SK-N-SH (cell line): ENCODE results near the gene ZFHX3.

Experiments used
- EZH2phosphoT487 ChIP-seq: fragments of 200-600 bp; sonication (generic); IDR thresholded peaks from 2 replicates; pipeline ENCODE4 v1.6.1; 2017; ENCODE audit warnings: low read depth, mixed run types, mild to moderate bottlenecking, antibody characterized with exemption, moderate library complexity, borderline replicate concordance
- TF ChIP-seq, protein P1 (sequence below): IDR thresholded peaks from 2 replicates; pipeline ENCODE4 v1.6.1; 2012; ENCODE audit warnings: mild to moderate bottlenecking, low read depth, low read length, moderate library complexity
- TF ChIP-seq, protein P2 (sequence below): fragments of 200-600 bp; sonication (generic); IDR thresholded peaks from 2 replicates; pipeline ENCODE4 v1.6.1; 2017; ENCODE audit warnings: antibody characterized with exemption, mild to moderate bottlenecking, moderate library complexity

DNA sequence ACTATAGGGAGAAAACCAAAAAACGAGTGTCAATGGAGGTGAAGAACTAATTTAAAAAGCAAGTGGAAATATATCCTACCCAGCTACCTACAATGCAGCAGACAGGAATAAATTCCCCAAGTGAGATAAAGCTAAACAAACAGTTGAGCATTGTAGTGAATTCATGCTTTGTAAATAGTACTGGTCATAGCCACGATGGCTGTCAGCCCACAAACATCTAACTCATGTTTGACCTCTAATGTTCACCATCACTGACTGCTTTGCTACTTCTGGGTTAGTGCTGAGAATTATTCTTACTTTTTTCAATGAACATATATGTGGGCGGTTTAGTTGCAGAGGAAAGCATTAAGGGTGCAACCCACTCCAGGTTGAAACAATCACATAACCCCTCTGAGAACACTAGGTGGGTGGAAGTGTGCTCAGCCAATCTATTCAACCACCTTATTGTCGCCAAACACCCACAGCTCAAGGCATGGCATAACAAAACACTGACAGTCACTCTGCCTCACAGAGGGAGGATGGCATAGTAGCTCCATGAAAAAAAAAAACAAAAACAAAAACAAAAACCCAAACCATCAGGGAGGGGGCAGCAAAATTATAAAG, 264.1 kb downstream of the ZFHX3 start:
- TF ChIP-seq, protein P1, sequence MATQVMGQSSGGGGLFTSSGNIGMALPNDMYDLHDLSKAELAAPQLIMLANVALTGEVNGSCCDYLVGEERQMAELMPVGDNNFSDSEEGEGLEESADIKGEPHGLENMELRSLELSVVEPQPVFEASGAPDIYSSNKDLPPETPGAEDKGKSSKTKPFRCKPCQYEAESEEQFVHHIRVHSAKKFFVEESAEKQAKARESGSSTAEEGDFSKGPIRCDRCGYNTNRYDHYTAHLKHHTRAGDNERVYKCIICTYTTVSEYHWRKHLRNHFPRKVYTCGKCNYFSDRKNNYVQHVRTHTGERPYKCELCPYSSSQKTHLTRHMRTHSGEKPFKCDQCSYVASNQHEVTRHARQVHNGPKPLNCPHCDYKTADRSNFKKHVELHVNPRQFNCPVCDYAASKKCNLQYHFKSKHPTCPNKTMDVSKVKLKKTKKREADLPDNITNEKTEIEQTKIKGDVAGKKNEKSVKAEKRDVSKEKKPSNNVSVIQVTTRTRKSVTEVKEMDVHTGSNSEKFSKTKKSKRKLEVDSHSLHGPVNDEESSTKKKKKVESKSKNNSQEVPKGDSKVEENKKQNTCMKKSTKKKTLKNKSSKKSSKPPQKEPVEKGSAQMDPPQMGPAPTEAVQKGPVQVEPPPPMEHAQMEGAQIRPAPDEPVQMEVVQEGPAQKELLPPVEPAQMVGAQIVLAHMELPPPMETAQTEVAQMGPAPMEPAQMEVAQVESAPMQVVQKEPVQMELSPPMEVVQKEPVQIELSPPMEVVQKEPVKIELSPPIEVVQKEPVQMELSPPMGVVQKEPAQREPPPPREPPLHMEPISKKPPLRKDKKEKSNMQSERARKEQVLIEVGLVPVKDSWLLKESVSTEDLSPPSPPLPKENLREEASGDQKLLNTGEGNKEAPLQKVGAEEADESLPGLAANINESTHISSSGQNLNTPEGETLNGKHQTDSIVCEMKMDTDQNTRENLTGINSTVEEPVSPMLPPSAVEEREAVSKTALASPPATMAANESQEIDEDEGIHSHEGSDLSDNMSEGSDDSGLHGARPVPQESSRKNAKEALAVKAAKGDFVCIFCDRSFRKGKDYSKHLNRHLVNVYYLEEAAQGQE: no peak
- TF ChIP-seq, protein P2, sequence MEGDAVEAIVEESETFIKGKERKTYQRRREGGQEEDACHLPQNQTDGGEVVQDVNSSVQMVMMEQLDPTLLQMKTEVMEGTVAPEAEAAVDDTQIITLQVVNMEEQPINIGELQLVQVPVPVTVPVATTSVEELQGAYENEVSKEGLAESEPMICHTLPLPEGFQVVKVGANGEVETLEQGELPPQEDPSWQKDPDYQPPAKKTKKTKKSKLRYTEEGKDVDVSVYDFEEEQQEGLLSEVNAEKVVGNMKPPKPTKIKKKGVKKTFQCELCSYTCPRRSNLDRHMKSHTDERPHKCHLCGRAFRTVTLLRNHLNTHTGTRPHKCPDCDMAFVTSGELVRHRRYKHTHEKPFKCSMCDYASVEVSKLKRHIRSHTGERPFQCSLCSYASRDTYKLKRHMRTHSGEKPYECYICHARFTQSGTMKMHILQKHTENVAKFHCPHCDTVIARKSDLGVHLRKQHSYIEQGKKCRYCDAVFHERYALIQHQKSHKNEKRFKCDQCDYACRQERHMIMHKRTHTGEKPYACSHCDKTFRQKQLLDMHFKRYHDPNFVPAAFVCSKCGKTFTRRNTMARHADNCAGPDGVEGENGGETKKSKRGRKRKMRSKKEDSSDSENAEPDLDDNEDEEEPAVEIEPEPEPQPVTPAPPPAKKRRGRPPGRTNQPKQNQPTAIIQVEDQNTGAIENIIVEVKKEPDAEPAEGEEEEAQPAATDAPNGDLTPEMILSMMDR: no peak
- TF ChIP-seq EZH2phosphoT487: no peak
